Gastroesophageal sphincter (tissue), 4 donors: ENCODE data around the gene DCUN1D3. TPM values are rescaled to one million over a fixed set of nuclear protein-coding genes. Genes with fewer than 3 reads are reported as not detected.

ENCODE experiments used
- ATAC-seq: fragments of 150-250 bp; one replicate; pipeline ENCODE4 v1.9.1; 2016; ENCODE audit warnings: mild to moderate bottlenecking, moderate library complexity
- H3K27ac ChIP-seq, 4 donors: fragments of 200-600 bp; sonication (generic) in 3 of 4; 1 replicate in 3 of 4; 2 replicates in 1 of 4; pipeline ENCODE4 v1.5.1; 2016 to 2019
- H3K27me3 ChIP-seq: fragments of 200-600 bp; sonication (generic); one replicate; pipeline ENCODE4 v1.5.1; 2019
- H3K36me3 ChIP-seq, 2 donors: fragments of 200-600 bp; sonication (generic); one replicate each; pipeline ENCODE4 v1.5.1; 2019; ENCODE audit warnings: control low read depth in 1 of 2
- H3K4me1 ChIP-seq, 3 donors: fragments of 200-600 bp; sonication (generic); 1 replicate in 2 of 3; 2 replicates in 1 of 3; pipeline ENCODE4 v1.5.1; 2016 to 2019; ENCODE audit warnings: control low read depth in 2 of 3
- H3K4me3 ChIP-seq, 2 donors: fragments of 200-600 bp; sonication (generic); one replicate each; pipeline ENCODE4 v1.5.1; 2019; ENCODE audit warnings: mild to moderate bottlenecking in 1 of 2, moderate library complexity in 1 of 2
- H3K9me3 ChIP-seq, 3 donors: fragments of 200-600 bp; sonication (generic); one replicate each; pipeline ENCODE4 v1.5.1; 2017 to 2019; ENCODE audit warnings: control low read depth in 2 of 3
- CTCF ChIP-seq, 4 experiments: fragments of 200-600 bp in 2 of 4; fragments of 450-650 bp in 2 of 4; sonication (generic) in 1 of 4; IDR thresholded peaks; one replicate each; pipeline ENCODE4 v1.5.1; 2017 to 2019; ENCODE audit warnings: antibody characterized with exemption in 4 of 4, mild to moderate bottlenecking in 2 of 4, moderate library complexity in 2 of 4
- EP300 ChIP-seq: sonication (generic); formaldehyde crosslinking; IDR thresholded peaks from one replicate; pipeline ENCODE4 v1.6.1; 2017; ENCODE audit warnings: antibody characterized with exemption, mild to moderate bottlenecking
- POLR2A ChIP-seq, 2 donors: fragments of 450-650 bp; IDR thresholded peaks; one replicate each; pipeline ENCODE4 v1.6.1; 2017; ENCODE audit warnings: antibody characterized with exemption in 2 of 2, mild to moderate bottlenecking in 2 of 2, moderate library complexity in 1 of 2
- POLR2AphosphoS5 ChIP-seq: sonication (generic); formaldehyde crosslinking; IDR thresholded peaks from one replicate; pipeline ENCODE4 v1.6.1; 2017; ENCODE audit warnings: antibody characterized with exemption
- WGBS, 2 donors: methylation state at CpG; one replicate each; pipeline ENCODE4 v1.1.5; 2018; ENCODE audit warnings: low coverage in 1 of 2; 5-methylcytosine and 5-hydroxymethylcytosine counted together
- total RNA-seq, 4 donors: library from RNA; depleted of rRNA; stranded (reverse); fragments of >200 nt; gene quantifications; one replicate each; pipeline ENCODE4 v1.1.0, GENCODE V29; 2016

Gene DCUN1D3
- total RNA-seq, 4 donors from 2014 or later, result 28.6 to 35.7 (median 33.5) TPM

GRCh38 chr16:20903116-20903898 is 3.1 kb upstream of the DCUN1D3 start:
- 84 to 88% methylated on average over 4 of the region's 5 CpGs for WGBS, 2 donors
- no peaks in the 10 kb centered on the region for H3K36me3 ChIP-seq
- ATAC-seq, result no peak
- H3K4me1 ChIP-seq, result peaks cover 19 to 81% (median 55%) of the 10 kb centered on the region in 3 donors
- peak overlapping the region in 3 of 4 donors; percentile 99 for H3K27ac ChIP-seq
- no peak for TF ChIP-seq EP300
- no peak for TF ChIP-seq POLR2A (IDR thresholded peaks at IDR 0.05)
- TF ChIP-seq CTCF (IDR thresholded peaks at IDR 0.05), result no peak
- no peak for TF ChIP-seq POLR2AphosphoS5
- H3K4me3 ChIP-seq, result no peak overlapping the region
- no peaks in the 10 kb centered on the region for H3K27me3 ChIP-seq
- H3K9me3 ChIP-seq, result no peaks in the 10 kb centered on the region

GRCh38 chr16:20902426-20902825 is 2.3 kb upstream of the DCUN1D3 start:
- no peaks in the 10 kb centered on the region for H3K27me3 ChIP-seq
- TF ChIP-seq POLR2A (IDR thresholded peaks at IDR 0.05) (no peak), CTCF (IDR thresholded peaks at IDR 0.05) (no peak), EP300 (no peak), POLR2AphosphoS5 (no peak)
- WGBS, 2 donors, result 86 to 92% methylated on average over 4 of the region's 6 CpGs
- H3K36me3 ChIP-seq, result no peaks in the 10 kb centered on the region
- H3K4me3 ChIP-seq, result no peak overlapping the region
- ATAC-seq, result no peak
- H3K4me1 ChIP-seq, result peaks cover 19 to 84% (median 56%) of the 10 kb centered on the region in 3 donors
- H3K9me3 ChIP-seq, result no peaks in the 10 kb centered on the region
- H3K27ac ChIP-seq, result peak overlapping the region; percentile 85 to 99 (median 99)

- Histone ChIP-seq H3K9me3 (no peaks in the 10 kb centered on the region), H3K27ac (peak overlapping the region; percentile 85 to 99 (median 99)), H3K4me1 (peaks cover 14 to 82% (median 55%) of the 10 kb centered on the region in 3 donors), H3K27me3 (no peaks in the 10 kb centered on the region), H3K36me3 (peaks cover 0 to 6% of the 10 kb centered on the region in 2 donors), H3K4me3 (peak overlapping the region; percentile 63 to 74)
- WGBS, 2 donors, result 24 to 27% methylated on average over 13 to 25 of the region's 27 CpGs
- no peak for ATAC-seq
- TF ChIP-seq CTCF (IDR thresholded peaks at IDR 0.05) (no peak), POLR2A (IDR thresholded peaks at IDR 0.05) (peak in 1 of 2 donors; percentile 15)
These were observed 1.4 kb upstream of the DCUN1D3 start for GRCh38 chr16:20901436-20902112.

GRCh38 chr16:20901068-20901435 is 894 bp upstream of the DCUN1D3 start:
- Histone ChIP-seq H3K36me3 (peaks cover 0 to 11% of the 10 kb centered on the region in 2 donors), H3K4me3 (peak overlapping the region; percentile 63 to 74), H3K27me3 (no peaks in the 10 kb centered on the region), H3K27ac (peak overlapping the region; percentile 85 to 99 (median 99)), H3K4me1 (peaks cover 10 to 82% (median 52%) of the 10 kb centered on the region in 3 donors), H3K9me3 (no peaks in the 10 kb centered on the region)
- ATAC-seq, result no peak
- no peak for TF ChIP-seq POLR2A (IDR thresholded peaks at IDR 0.05)
- no peak for TF ChIP-seq EP300
- no peak for TF ChIP-seq POLR2AphosphoS5
- no peak for TF ChIP-seq CTCF (IDR thresholded peaks at IDR 0.05)
- WGBS, 2 donors, result 0% methylated on average over 1 to 8 of the region's 20 CpGs
